Nucleus accumbens (tissue), 56 donors: ENCODE results near the gene RAB3D.

ENCODE experiments used
- DNase-seq, 56 donors: peaks; one replicate each; lab custom pipeline; 2025; lab: John Stamatoyannopoulos, UW

Gene RAB3D

GRCh38 chr19:11300811-11301120, 38.7 kb downstream of the RAB3D start:
- DNase-seq: peak in 30 of 56 donors; percentile 1 to 84 (median 40)

- peak in 20 of 56 donors; percentile 1 to 84 (median 64) for DNase-seq
Measured at GRCh38 chr19:11299946-11300810, 39.3 kb downstream of the RAB3D start.

GRCh38 chr19:11296264-11296663, 43.2 kb downstream of the RAB3D start:
- DNase-seq: peak in 1 of 56 donors; percentile 3

- DNase-seq: peak in 1 of 56 donors; percentile 1
Measured at GRCh38 chr19:11295665-11296245, 43.7 kb downstream of the RAB3D start, which contains the start of gene TSPAN16. TSPAN16 (plus strand) TSS chr19:11296160; CDS start chr19:11296298, 138 bp downstream.

- no peak for DNase-seq
Measured at GRCh38 chr19:11295180-11295579, 44.3 kb downstream of the RAB3D start.

- DNase-seq: peak; percentile 17 to 95 (median 81)
Measured at GRCh38 chr19:11293433-11294389, 45.7 kb downstream of the RAB3D start.

- no peak for DNase-seq
Measured at GRCh38 chr19:11291991-11292390, 47.5 kb downstream of the RAB3D start.

- DNase-seq: no peak
Measured at GRCh38 chr19:11291415-11291814, 48.0 kb downstream of the RAB3D start.

GRCh38 chr19:11290256-11290655, 49.2 kb downstream of the RAB3D start:
- DNase-seq: no peak

GRCh38 chr19:11288349-11288748, 51.1 kb downstream of the RAB3D start:
- DNase-seq: no peak

GRCh38 chr19:11286312-11286974, 53.0 kb downstream of the RAB3D start:
- DNase-seq: peak in 1 of 56 donors; percentile 20

- no peak for DNase-seq
Measured at GRCh38 chr19:11284515-11284914, 54.9 kb downstream of the RAB3D start.

- no peak for DNase-seq
Measured at GRCh38 chr19:11281356-11282049, 58.0 kb downstream of the RAB3D start.

GRCh38 chr19:11279505-11280236, 59.8 kb downstream of the RAB3D start:
- no peak for DNase-seq

GRCh38 chr19:11278670-11279069, 60.8 kb downstream of the RAB3D start:
- DNase-seq: no peak

- DNase-seq: no peak
Measured at GRCh38 chr19:11274533-11275086, 64.8 kb downstream of the RAB3D start.

- no peak for DNase-seq
Measured at GRCh38 chr19:11273989-11274388, 65.5 kb downstream of the RAB3D start.

- DNase-seq: no peak
Measured at GRCh38 chr19:11273296-11273695, 66.2 kb downstream of the RAB3D start.
